ENCODE data around the gene SAYSD1.
"Not testable (repeated sequence)": the region's sequence is repeated elsewhere in the genome, so short reads cannot be mapped to it uniquely, and the experiment has no call there.

Gene SAYSD1

GRCh38 chr6:39151211-39151610, 36.2 kb upstream of the SAYSD1 start:
- TF ChIP-seq, protein P1, sequence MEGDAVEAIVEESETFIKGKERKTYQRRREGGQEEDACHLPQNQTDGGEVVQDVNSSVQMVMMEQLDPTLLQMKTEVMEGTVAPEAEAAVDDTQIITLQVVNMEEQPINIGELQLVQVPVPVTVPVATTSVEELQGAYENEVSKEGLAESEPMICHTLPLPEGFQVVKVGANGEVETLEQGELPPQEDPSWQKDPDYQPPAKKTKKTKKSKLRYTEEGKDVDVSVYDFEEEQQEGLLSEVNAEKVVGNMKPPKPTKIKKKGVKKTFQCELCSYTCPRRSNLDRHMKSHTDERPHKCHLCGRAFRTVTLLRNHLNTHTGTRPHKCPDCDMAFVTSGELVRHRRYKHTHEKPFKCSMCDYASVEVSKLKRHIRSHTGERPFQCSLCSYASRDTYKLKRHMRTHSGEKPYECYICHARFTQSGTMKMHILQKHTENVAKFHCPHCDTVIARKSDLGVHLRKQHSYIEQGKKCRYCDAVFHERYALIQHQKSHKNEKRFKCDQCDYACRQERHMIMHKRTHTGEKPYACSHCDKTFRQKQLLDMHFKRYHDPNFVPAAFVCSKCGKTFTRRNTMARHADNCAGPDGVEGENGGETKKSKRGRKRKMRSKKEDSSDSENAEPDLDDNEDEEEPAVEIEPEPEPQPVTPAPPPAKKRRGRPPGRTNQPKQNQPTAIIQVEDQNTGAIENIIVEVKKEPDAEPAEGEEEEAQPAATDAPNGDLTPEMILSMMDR (conservative IDR thresholded peaks at IDR 0.05; ENCODE audit: low read depth, low read length) = no peak
- H3K4me3 ChIP-seq (ENCODE audit: low read depth, low read length) = no peak overlapping the region

DNA sequence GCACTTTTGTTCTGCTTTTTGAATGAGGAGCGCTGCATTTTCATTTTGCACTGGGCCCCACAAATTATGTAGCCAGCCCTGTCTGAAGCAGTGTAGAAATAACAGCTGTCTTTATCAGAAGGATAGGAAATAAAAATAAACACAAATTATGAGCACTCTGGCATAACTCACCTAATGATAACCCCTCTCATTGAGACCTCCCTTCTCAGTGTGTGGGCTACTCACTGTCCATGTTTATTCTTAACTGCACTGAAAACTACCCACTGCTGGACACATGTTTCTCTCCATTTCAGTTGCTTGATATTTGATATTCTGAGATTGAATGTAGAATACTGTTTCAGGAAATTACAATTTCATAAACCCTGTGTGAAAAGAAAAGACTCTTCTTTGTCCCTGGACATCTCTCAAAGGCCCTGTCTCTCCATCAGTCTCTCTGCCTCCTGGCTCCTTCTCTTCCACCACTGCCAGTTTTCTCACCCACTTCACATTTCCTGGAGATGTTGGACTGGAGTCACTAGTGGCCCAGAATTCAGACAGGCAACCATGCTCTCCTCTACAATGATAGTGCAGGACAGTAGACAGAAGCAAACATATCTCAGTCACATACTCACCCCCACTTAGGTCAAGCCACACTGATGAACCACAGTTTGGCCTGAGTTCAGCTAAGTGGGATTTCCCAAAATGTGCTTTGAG, 29.6 kb upstream of the SAYSD1 start:
- no peak for DNase-seq (ENCODE audit: low read depth)
- TF ChIP-seq, protein P1 (conservative IDR thresholded peaks at IDR 0.05; ENCODE audit: low read depth, low read length) = no peak

More at GRCh38 chr6:39151211-39151610, 36.2 kb upstream of the SAYSD1 start:
- no peak for DNase-seq (ENCODE audit: low read depth)

GRCh38 chr6:39143238-39143930, 28.4 kb upstream of the SAYSD1 start:
- TF ChIP-seq, protein P1 (conservative IDR thresholded peaks at IDR 0.05; ENCODE audit: low read depth, low read length) = no peak

More for the DNA sequence above, 29.6 kb upstream of the SAYSD1 start:
- H3K4me3 ChIP-seq (ENCODE audit: low read depth, low read length) = no peak overlapping the region

DNA sequence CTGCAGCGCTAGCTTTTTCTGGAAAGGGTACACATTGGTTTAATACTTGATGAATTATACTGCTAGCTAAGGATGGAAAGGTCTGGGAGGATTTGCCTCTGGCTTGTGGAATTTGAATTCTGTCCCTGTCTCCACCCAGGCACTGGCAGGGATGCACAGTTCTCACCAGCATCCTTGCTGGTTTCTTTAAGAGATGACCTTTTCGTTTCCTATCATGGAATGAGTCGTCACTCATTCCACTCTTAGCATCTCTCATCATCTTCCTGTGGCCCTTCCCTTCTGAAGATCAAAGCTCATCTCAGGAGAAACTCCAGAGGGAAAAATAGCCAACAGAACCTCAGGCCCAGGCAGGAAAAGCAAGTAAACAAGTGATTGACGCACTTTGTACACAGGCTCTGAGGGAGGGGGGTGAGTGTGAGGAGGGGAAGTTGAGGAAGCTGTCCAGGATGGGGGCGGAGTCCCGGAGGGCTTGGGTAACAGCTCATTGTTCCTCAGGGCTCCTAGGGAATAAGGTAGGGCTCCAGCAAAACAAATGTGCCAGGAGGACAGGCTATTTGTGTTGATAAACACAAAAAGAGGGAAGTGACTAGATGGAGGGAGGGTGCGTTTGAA, 25.7 kb upstream of the SAYSD1 start:
- no peak overlapping the region for H3K4me3 ChIP-seq (ENCODE audit: low read depth, low read length)
- TF ChIP-seq, protein P1 (conservative IDR thresholded peaks at IDR 0.05; ENCODE audit: low read depth, low read length) = no peak
- DNase-seq (ENCODE audit: low read depth) = no peak

More at GRCh38 chr6:39143238-39143930, 28.4 kb upstream of the SAYSD1 start:
- peak; percentile 14 for DNase-seq (ENCODE audit: low read depth)
- no peak overlapping the region for H3K4me3 ChIP-seq (ENCODE audit: low read depth, low read length)

DNA sequence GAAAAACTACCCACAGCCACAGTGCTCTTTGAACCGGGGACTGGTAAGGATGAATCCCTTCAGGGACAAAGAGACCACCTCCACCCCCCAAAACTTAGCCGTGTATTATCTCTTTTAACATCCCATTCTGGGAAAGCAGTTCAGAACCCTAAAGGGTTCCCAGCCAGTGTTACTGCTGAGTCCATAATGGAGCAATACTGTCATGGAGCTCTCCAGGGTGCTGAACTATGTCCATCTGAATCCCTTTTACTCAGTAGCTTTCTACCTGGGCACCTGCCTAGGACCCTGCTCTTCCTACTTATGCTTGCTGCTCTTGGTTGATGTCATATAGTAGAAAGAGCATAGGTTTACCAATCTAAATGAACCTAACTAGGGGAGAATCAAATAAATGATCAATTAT, 22.3 kb upstream of the SAYSD1 start:
- peak; percentile 59 for DNase-seq (ENCODE audit: low read depth)
- TF ChIP-seq, protein P1 (conservative IDR thresholded peaks at IDR 0.05; ENCODE audit: low read depth, low read length) = no peak
- no peak overlapping the region for H3K4me3 ChIP-seq (ENCODE audit: low read depth, low read length)

- not testable (repeated sequence) for DNase-seq (ENCODE audit: low read depth); H3K4me3 ChIP-seq (ENCODE audit: low read depth, low read length)
These were observed 21.2 kb upstream of the SAYSD1 start for GRCh38 chr6:39136207-39136606.

GRCh38 chr6:39134761-39135160, 19.8 kb upstream of the SAYSD1 start:
- DNase-seq (ENCODE audit: low read depth); H3K4me3 ChIP-seq (ENCODE audit: low read depth, low read length): not testable (repeated sequence)

All from choroid plexus epithelial cell (primary cell).